ENCODE data around the gene EPHA8. TPM values are rescaled to one million over a fixed set of nuclear protein-coding genes. Genes with fewer than 3 reads are reported as not detected.

EPHA8 gene
- total and polyA plus RNA-seq, 2 of the 13 experiments (the other 11 are each of a cell fraction or from before 2014, with no cell fraction given), result not detected

- TF ChIP-seq ZNF234 (CRISPR knock-in tag; conservative IDR thresholded peaks at IDR 0.05) (no peak), ZNF878 (CRISPR knock-in tag; IDR thresholded peaks at IDR 0.05) (no peak), ZNF414 (CRISPR knock-in tag; IDR thresholded peaks at IDR 0.05) (no peak), TFDP2 (CRISPR knock-in tag; IDR thresholded peaks at IDR 0.05) (no peak), MYPOP (CRISPR knock-in tag; IDR thresholded peaks at IDR 0.05) (no peak)
These were observed 16.0 kb upstream of the EPHA8 start (continued) for GRCh38 chr1:22547186-22547817.

- WGBS (ENCODE audit: low lambda C conversion rate), result 19% methylated on average over 12 of the region's 12 CpGs
- H3K9me3 ChIP-seq (ENCODE audit: low read length), result no peaks in the 10 kb centered on the region
- H3K4me1 ChIP-seq (ENCODE audit: insufficient read depth, low read length), result peaks cover 17% of the 10 kb centered on the region
- H2AFZ ChIP-seq (ENCODE audit: low read length), result no peak overlapping the region
- intact Hi-C loops (cut with micrococcal nuclease; ENCODE audit: unreplicated experiment) (no loop called here), in situ Hi-C loops (cut with HindIII; ENCODE audit: extremely low pct_ligation_motif_present, low pct_unique_long_range_greater_than_20kb) (no loop called here)
- ChIA-PET POLR2A (no interaction called here), CTCF (ENCODE audit: low intra/inter-chr PET ratio, low total read pairs) (no interaction called here)
- no peaks in the 10 kb centered on the region for H4K20me1 ChIP-seq (ENCODE audit: insufficient read depth, low read length)
- BruUV-seq (replicated peaks), result no TSS peak
- H3K9ac ChIP-seq (ENCODE audit: insufficient read depth, low read depth, low read length), result no peak overlapping the region
- no peaks in the 10 kb centered on the region for H3K36me3 ChIP-seq (replicated peaks in 1 of 2; ENCODE audit: control insufficient read depth in 1 of 2, insufficient read depth in 2 of 2, low read length in 2 of 2)
- H3K4me2 ChIP-seq (ENCODE audit: low read depth, low read length), result no peak overlapping the region
- H3K27me3 ChIP-seq (ENCODE audit: control insufficient read depth in 1 of 2, insufficient read depth in 2 of 2, low read length in 2 of 2), result peaks cover 16 to 73% of the 10 kb centered on the region in 2 experiments
- no peaks in the 10 kb centered on the region for H3K79me2 ChIP-seq (ENCODE audit: insufficient read depth, low read length)
- H3K27ac ChIP-seq (ENCODE audit: extremely low read length, insufficient read depth, low read length), result no peak overlapping the region
- no peak for ATAC-seq
- no peak overlapping the region for H3K4me3 ChIP-seq (replicated peaks in 1 of 3; ENCODE audit: insufficient read depth in 1 of 3, low read depth in 2 of 3, low read length in 3 of 3)
- DNase-seq (ENCODE audit: low spot score), result no peak
- no peak for FAIRE-seq
- TF ChIP-seq SAP130 (CRISPR knock-in tag; IDR thresholded peaks at IDR 0.05; ENCODE audit: low read depth) (no peak), PAXIP1 (CRISPR knock-in tag; conservative IDR thresholded peaks at IDR 0.05) (no peak), ZEB1 (IDR thresholded peaks at IDR 0.05; ENCODE audit: insufficient replicate concordance, low read depth) (no peak), HMG20B (CRISPR knock-in tag; conservative IDR thresholded peaks at IDR 0.05) (no peak), ATRX (CRISPR knock-in tag; IDR thresholded peaks at IDR 0.05; ENCODE audit: borderline replicate concordance) (no peak), ATF3 (CRISPR knock-in tag; IDR thresholded peaks at IDR 0.05) (no peak), ZNF296 (CRISPR knock-in tag; conservative IDR thresholded peaks at IDR 0.05) (no peak), ZNF12 (CRISPR knock-in tag; IDR thresholded peaks at IDR 0.05) (no peak), IRF1 (CRISPR knock-in tag; IDR thresholded peaks at IDR 0.05; ENCODE audit: low read depth) (no peak), FOXK1 (CRISPR knock-in tag; IDR thresholded peaks at IDR 0.05; ENCODE audit: borderline replicate concordance, low read depth) (no peak)
These were observed 15.3 kb upstream of the EPHA8 start for GRCh38 chr1:22547818-22548462.
